22Rv1 (cell line): ENCODE data around the gene SLC8A1.

ENCODE experiments used
- H3K27ac ChIP-seq: fragments of 450-650 bp; 2 replicates; pipeline ENCODE4 v1.5.1; 2017
- ZFX ChIP-seq: fragments of 450-650 bp; IDR thresholded peaks from 2 replicates; pipeline ENCODE4 v1.6.1; 2017; ENCODE audit warnings: antibody characterized with exemption, borderline replicate concordance
- TF ChIP-seq, protein P1 (sequence below): fragments of 450-650 bp; IDR thresholded peaks from 2 replicates; pipeline ENCODE4 v1.5.1; 2017; ENCODE audit warnings: mild to moderate bottlenecking

The SLC8A1 gene

GRCh38 chr2:40131081-40131704 is 320.7 kb downstream of the SLC8A1 start:
- no peak overlapping the region for H3K27ac ChIP-seq
- TF ChIP-seq, protein P1, sequence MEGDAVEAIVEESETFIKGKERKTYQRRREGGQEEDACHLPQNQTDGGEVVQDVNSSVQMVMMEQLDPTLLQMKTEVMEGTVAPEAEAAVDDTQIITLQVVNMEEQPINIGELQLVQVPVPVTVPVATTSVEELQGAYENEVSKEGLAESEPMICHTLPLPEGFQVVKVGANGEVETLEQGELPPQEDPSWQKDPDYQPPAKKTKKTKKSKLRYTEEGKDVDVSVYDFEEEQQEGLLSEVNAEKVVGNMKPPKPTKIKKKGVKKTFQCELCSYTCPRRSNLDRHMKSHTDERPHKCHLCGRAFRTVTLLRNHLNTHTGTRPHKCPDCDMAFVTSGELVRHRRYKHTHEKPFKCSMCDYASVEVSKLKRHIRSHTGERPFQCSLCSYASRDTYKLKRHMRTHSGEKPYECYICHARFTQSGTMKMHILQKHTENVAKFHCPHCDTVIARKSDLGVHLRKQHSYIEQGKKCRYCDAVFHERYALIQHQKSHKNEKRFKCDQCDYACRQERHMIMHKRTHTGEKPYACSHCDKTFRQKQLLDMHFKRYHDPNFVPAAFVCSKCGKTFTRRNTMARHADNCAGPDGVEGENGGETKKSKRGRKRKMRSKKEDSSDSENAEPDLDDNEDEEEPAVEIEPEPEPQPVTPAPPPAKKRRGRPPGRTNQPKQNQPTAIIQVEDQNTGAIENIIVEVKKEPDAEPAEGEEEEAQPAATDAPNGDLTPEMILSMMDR = no peak
- no peak for TF ChIP-seq ZFX

DNA sequence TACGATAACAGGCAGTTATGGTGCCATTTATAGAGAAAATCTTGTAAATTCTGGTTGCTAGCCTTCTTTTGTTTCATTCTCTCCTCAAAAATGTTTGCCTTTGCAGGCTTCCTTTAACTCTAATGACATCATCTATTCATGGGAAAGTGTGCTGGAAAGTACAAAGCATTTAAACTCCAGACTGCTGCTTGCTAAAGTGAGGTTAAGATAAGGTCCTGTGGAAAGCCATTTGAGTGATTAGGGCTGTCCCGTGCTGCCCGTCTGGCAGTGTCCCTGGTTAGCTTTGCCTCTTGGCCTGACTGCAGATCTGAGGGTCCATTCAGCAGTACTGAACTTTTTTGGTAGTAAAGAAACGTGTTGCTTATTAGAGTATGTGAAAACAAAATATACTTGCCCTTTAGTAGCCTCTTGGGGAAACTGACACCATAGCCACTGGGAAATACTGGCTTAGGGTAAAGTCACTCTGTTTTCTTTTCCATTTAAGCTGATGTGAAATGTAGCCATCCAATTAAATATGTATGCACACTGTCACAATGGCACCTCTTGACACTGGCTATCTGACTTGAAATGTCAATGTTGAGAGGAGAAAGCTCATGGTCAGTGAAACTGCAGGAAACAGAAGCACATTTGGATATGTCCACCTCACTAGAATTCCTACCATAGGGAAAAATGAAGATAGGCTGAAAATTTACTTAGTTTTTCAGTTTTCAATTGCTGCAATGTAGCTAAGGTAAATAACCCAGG is 321.5 kb downstream of the SLC8A1 start:
- TF ChIP-seq ZFX = no peak
- TF ChIP-seq, protein P1 = no peak
- H3K27ac ChIP-seq = no peak overlapping the region

- no peak overlapping the region for H3K27ac ChIP-seq
- no peak for TF ChIP-seq ZFX
- TF ChIP-seq, protein P1 = no peak
These were observed 322.2 kb downstream of the SLC8A1 start for GRCh38 chr2:40129725-40130124.

DNA sequence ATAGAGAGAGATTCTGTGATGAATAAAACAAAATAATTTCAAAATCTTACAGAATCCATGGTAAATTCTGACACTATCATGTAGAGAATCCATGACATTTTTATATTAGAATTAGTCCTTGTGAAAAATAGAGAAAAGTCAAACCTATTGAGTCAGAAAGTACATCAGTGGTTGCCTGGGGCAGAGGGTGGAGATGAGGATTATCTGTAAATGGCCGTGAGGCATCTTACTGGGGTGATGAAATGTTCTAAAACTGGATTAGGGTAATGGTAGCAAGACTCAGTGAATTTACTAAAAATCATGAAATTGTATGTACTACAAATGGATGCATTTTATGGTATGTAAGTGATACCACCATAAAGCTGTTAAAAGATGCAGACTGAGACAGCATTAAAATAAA is 323.1 kb downstream of the SLC8A1 start:
- TF ChIP-seq ZFX = no peak
- TF ChIP-seq, protein P1 = no peak
- H3K27ac ChIP-seq = no peak overlapping the region

- TF ChIP-seq, protein P1 = no peak
- no peak for TF ChIP-seq ZFX
- no peak overlapping the region for H3K27ac ChIP-seq
These were observed 323.9 kb downstream of the SLC8A1 start for GRCh38 chr2:40127890-40128557.

DNA sequence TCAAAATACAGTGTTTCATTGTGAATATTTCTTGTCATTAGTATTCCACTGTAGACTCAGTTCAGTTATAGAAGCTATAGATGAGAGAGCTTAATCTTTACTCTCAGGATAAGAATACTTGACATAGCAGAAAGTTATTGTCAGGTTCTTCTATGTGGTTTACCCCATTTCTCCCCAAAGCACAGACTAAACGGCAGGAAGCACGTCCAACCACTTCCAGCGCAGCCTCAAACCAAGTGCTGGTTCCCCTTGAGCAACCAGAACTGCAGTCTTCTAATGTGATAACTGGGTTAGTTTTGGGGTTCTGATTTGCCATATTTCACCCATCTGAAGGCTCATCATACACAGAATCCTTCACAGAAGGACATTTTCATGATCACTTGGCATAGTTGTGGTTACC is 324.7 kb downstream of the SLC8A1 start:
- H3K27ac ChIP-seq = no peak overlapping the region
- TF ChIP-seq, protein P1 = no peak
- TF ChIP-seq ZFX = no peak

DNA sequence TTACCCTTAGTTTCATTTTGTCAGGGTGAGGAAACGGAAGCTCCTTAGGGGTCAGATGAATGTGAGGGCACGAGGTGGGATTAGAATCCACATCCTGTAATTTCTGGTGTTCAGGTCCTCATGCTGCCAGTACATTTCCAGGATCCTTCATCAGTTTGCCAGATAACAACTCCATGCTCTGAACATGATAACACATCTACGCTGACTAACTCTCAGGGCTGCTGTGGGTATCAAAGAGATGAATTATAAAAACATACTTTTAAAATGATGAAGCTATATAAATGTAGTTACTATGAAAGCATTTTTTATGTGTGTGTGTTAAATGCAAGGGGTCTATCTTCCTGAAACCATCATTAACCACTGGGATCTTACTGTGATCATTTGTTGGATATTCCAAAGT is 325.9 kb downstream of the SLC8A1 start:
- H3K27ac ChIP-seq = no peak overlapping the region
- TF ChIP-seq ZFX = no peak
- TF ChIP-seq, protein P1 = no peak
